ENCODE data around the gene CDC42SE2.

- TF ChIP-seq CTCF (IDR thresholded peaks at IDR 0.05; ENCODE audit: low read depth, low read length) (no peak), EZH2phosphoT487 (IDR thresholded peaks at IDR 0.05; ENCODE audit: low read depth) (no peak)
Measured at GRCh38 chr5:131321066-131321465, 57.2 kb downstream of the CDC42SE2 start.
